ENCODE data around the gene GPR75.
A peak's percentile ranks its signal among the peaks of the same experiment; 100 is the strongest.

Gene GPR75

DNA sequence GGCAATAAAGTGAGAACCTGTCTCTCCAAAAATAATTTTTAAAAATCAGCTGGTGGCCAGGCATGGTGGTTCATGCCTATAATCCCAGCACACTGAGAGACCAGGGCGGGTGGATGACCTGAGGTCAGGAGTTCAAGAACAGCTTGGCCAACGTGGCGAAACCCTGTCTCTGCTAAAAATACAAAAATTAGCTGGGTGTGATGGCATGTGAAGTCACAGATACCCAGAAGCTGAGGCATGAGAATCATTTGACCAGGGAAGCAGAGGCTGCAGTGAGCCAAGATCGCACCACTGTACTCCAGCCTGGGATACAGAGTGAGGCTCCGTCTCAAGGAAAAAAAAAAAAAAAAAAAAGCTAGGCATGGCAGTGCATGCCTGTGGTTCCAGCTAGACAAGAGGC lies 7.4 kb upstream of the GPR75 start:
- H3K27ac ChIP-seq (ENCODE audit: poor library complexity, severe bottlenecking) = no peak overlapping the region
- no peak for ATAC-seq (ENCODE audit: low read depth)
- no peaks in the 10 kb centered on the region for H3K9me3 ChIP-seq (ENCODE audit: severe bottlenecking)
- H3K36me3 ChIP-seq (ENCODE audit: low read depth) = peaks cover 56% of the 10 kb centered on the region
- no peak for DNase-seq (ENCODE audit: low spot score)
- H3K4me3 ChIP-seq (ENCODE audit: severe bottlenecking) = no peak overlapping the region
- H3K27me3 ChIP-seq (ENCODE audit: insufficient read depth, poor library complexity, severe bottlenecking) = no peaks in the 10 kb centered on the region
- no peaks in the 10 kb centered on the region for H3K4me1 ChIP-seq (ENCODE audit: insufficient read depth, poor library complexity, severe bottlenecking)
- TF ChIP-seq, protein P1, sequence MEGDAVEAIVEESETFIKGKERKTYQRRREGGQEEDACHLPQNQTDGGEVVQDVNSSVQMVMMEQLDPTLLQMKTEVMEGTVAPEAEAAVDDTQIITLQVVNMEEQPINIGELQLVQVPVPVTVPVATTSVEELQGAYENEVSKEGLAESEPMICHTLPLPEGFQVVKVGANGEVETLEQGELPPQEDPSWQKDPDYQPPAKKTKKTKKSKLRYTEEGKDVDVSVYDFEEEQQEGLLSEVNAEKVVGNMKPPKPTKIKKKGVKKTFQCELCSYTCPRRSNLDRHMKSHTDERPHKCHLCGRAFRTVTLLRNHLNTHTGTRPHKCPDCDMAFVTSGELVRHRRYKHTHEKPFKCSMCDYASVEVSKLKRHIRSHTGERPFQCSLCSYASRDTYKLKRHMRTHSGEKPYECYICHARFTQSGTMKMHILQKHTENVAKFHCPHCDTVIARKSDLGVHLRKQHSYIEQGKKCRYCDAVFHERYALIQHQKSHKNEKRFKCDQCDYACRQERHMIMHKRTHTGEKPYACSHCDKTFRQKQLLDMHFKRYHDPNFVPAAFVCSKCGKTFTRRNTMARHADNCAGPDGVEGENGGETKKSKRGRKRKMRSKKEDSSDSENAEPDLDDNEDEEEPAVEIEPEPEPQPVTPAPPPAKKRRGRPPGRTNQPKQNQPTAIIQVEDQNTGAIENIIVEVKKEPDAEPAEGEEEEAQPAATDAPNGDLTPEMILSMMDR (IDR thresholded peaks at IDR 0.05; ENCODE audit: poor library complexity, severe bottlenecking) = no peak

DNA sequence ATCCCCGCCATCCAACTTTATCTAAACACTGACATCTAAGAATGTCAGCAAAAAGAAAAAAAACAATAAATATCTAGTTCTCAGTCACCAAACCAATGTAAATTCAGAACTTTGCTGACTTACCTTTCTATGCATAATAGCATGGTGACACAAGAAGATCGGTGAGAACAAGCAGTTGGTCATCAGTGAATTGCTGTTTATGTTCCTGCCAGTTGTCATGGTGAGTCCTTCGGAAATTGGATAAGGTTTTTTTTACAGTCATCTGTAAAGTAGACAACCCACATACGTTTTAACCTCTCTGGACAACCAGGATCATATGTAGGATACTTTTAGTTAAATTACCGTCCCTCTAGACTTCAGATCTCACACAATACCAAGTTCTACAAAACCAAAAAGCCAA lies 6.2 kb upstream of the GPR75 start:
- Histone ChIP-seq H3K4me3 (ENCODE audit: severe bottlenecking) (no peak overlapping the region), H3K27me3 (ENCODE audit: insufficient read depth, poor library complexity, severe bottlenecking) (no peaks in the 10 kb centered on the region), H3K27ac (ENCODE audit: poor library complexity, severe bottlenecking) (no peak overlapping the region), H3K9me3 (ENCODE audit: severe bottlenecking) (no peaks in the 10 kb centered on the region), H3K4me1 (ENCODE audit: insufficient read depth, poor library complexity, severe bottlenecking) (no peaks in the 10 kb centered on the region), H3K36me3 (ENCODE audit: low read depth) (peaks cover 47% of the 10 kb centered on the region)
- TF ChIP-seq, protein P1 (IDR thresholded peaks at IDR 0.05; ENCODE audit: poor library complexity, severe bottlenecking) = no peak
- ATAC-seq (ENCODE audit: low read depth) = no peak
- DNase-seq (ENCODE audit: low spot score) = no peak

DNA sequence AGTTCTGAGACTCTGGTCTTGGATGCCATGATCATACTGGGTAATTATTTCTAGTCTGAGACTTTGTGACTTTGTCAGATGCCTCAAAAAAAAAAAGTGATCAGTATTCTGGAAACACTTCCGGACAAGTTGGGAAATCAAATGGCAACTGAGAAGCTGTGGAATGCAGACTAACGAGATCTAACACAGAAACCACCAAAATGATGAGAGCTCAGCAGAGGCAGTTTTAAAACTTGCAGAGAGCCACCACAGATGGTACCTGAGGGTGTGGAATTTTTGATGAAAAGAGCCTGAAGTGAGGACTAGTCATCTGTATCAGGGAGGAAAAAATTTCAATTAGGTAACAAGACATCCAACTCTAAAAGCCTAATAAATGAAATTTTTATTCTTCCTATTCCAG lies 5.5 kb upstream of the GPR75 start:
- Histone ChIP-seq H3K36me3 (ENCODE audit: low read depth) (peaks cover 41% of the 10 kb centered on the region), H3K27ac (ENCODE audit: poor library complexity, severe bottlenecking) (no peak overlapping the region), H3K27me3 (ENCODE audit: insufficient read depth, poor library complexity, severe bottlenecking) (no peaks in the 10 kb centered on the region), H3K4me3 (ENCODE audit: severe bottlenecking) (no peak overlapping the region), H3K4me1 (ENCODE audit: insufficient read depth, poor library complexity, severe bottlenecking) (peaks cover 3% of the 10 kb centered on the region), H3K9me3 (ENCODE audit: severe bottlenecking) (no peaks in the 10 kb centered on the region)
- TF ChIP-seq, protein P1 (IDR thresholded peaks at IDR 0.05; ENCODE audit: poor library complexity, severe bottlenecking) = no peak
- DNase-seq (ENCODE audit: low spot score) = no peak
- ATAC-seq (ENCODE audit: low read depth) = peak; percentile 52; the same call in 2 of the 3 replicates

DNA sequence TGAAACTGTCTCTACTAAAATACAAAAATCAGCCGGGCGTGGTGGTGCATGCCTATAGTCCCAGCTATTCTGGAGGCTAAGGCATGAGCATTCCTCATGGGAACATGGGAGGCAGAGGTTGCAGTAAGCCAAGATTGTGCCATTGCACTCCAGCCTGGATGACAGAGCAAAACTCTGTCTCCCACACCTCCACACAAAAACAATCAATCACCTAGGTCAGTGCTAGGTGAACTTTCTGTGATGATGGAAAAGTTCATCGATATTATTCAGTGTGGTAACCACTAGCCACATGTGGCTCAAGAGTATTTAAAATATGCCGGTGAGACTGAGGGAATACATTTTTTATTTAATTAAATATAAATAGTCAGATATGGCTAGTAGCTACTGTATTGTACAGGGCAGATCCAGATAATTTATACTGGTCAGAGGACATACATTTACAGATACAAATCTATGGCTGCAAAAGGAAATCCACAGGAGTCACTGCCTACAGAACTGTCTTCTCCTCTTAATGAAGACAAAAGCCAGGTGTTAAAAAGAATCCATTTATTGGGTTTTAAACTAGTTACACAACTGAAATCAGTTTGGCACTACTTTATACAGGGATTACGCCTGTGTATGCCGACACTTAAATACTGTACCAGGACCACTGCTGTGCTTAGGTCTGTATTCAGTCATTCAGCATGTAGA lies 3.9 kb upstream of the GPR75 start:
- H3K27ac ChIP-seq (ENCODE audit: poor library complexity, severe bottlenecking) = no peak overlapping the region
- ATAC-seq (ENCODE audit: low read depth) = no peak
- peaks cover 34% of the 10 kb centered on the region for H3K36me3 ChIP-seq (ENCODE audit: low read depth)
- H3K27me3 ChIP-seq (ENCODE audit: insufficient read depth, poor library complexity, severe bottlenecking) = no peaks in the 10 kb centered on the region
- peaks cover 4% of the 10 kb centered on the region for H3K4me1 ChIP-seq (ENCODE audit: insufficient read depth, poor library complexity, severe bottlenecking)
- no peak for DNase-seq (ENCODE audit: low spot score)
- no peaks in the 10 kb centered on the region for H3K9me3 ChIP-seq (ENCODE audit: severe bottlenecking)
- TF ChIP-seq, protein P1 (IDR thresholded peaks at IDR 0.05; ENCODE audit: poor library complexity, severe bottlenecking) = no peak
- no peak overlapping the region for H3K4me3 ChIP-seq (ENCODE audit: severe bottlenecking)

DNA sequence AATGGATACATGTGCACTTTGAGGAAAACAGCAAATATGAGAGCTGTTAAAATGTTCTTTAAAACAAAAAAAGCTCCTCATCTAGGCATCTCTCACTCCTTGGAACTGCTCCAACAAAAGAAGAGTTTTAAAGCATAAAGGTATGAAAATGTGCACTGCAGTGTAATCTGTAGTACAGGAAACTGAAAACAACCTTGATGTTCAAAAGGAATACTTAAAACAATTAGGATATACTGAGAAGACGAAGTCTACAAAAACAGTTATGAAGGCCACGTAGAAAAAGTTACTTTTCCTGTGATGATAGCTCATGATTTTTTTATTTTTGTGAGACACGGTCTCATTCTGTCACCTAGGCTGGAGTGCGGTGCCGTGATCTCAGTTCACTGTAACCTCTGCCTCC lies 2.1 kb upstream of the GPR75 start:
- Histone ChIP-seq H3K27ac (ENCODE audit: poor library complexity, severe bottlenecking) (no peak overlapping the region), H3K4me1 (ENCODE audit: insufficient read depth, poor library complexity, severe bottlenecking) (peaks cover 4% of the 10 kb centered on the region), H3K27me3 (ENCODE audit: insufficient read depth, poor library complexity, severe bottlenecking) (no peaks in the 10 kb centered on the region), H3K36me3 (ENCODE audit: low read depth) (peaks cover 24% of the 10 kb centered on the region), H3K4me3 (ENCODE audit: severe bottlenecking) (no peak overlapping the region), H3K9me3 (ENCODE audit: severe bottlenecking) (no peaks in the 10 kb centered on the region)
- no peak for DNase-seq (ENCODE audit: low spot score)
- TF ChIP-seq, protein P1 (IDR thresholded peaks at IDR 0.05; ENCODE audit: poor library complexity, severe bottlenecking) = no peak
- no peak for ATAC-seq (ENCODE audit: low read depth)

All from RWPE2 (cell line).